CD4-positive, alpha-beta T cell treated with Interferon gamma for 1 hour (primary cell): ENCODE results near the gene HAPLN3.

Experiments used
- DNase-seq: peaks from one replicate; pipeline ENCODE4 v3.0.0-alpha.2; 2020

The HAPLN3 gene

GRCh38 chr15:88858934-88859333 is 36.4 kb downstream of the HAPLN3 start:
- no peak for DNase-seq

- DNase-seq, result no peak
Observed at GRCh38 chr15:88852476-88852875, 42.9 kb downstream of the HAPLN3 start.

- DNase-seq, result no peak
Observed at GRCh38 chr15:88849376-88850072, 45.8 kb downstream of the HAPLN3 start.

GRCh38 chr15:88848203-88848602 is 47.1 kb downstream of the HAPLN3 start:
- DNase-seq, result no peak

GRCh38 chr15:88847144-88847543 is 48.2 kb downstream of the HAPLN3 start:
- no peak for DNase-seq

GRCh38 chr15:88845616-88846015 is 49.7 kb downstream of the HAPLN3 start:
- DNase-seq, result no peak

- DNase-seq, result no peak
Observed at GRCh38 chr15:88844749-88845386, 50.5 kb downstream of the HAPLN3 start.

GRCh38 chr15:88843334-88843733 is 52.0 kb downstream of the HAPLN3 start:
- no peak for DNase-seq

GRCh38 chr15:88842156-88842555 is 53.2 kb downstream of the HAPLN3 start:
- DNase-seq, result no peak

GRCh38 chr15:88841236-88841635 is 54.1 kb downstream of the HAPLN3 start:
- no peak for DNase-seq

GRCh38 chr15:88839961-88840360 is 55.4 kb downstream of the HAPLN3 start:
- DNase-seq, result no peak

GRCh38 chr15:88839146-88839545 is 56.2 kb downstream of the HAPLN3 start:
- no peak for DNase-seq

GRCh38 chr15:88838667-88839066 is 56.7 kb downstream of the HAPLN3 start:
- no peak for DNase-seq

- no peak for DNase-seq
Observed at GRCh38 chr15:88835646-88836045, 59.7 kb downstream of the HAPLN3 start.

- DNase-seq, result no peak
Observed at GRCh38 chr15:88835119-88835518, 60.2 kb downstream of the HAPLN3 start.

GRCh38 chr15:88834211-88834812 is 61.0 kb downstream of the HAPLN3 start:
- DNase-seq, result no peak

- DNase-seq, result no peak
Observed at GRCh38 chr15:88833731-88834100, 61.6 kb downstream of the HAPLN3 start.

GRCh38 chr15:88832820-88833730 is 62.3 kb downstream of the HAPLN3 start:
- no peak for DNase-seq

- DNase-seq, result no peak
Observed at GRCh38 chr15:88830016-88830415, 65.3 kb downstream of the HAPLN3 start.

- DNase-seq, result no peak
Observed at GRCh38 chr15:88828791-88829190, 66.6 kb downstream of the HAPLN3 start.
